Measurements from ENCODE around the gene HOXB7.

HOXB7 gene

GRCh38 chr17:48565925-48566710 is 44.7 kb downstream of the HOXB7 start:
- DNase-seq (ENCODE audit: low spot score): no peak

- DNase-seq (ENCODE audit: low spot score): no peak
Observed at GRCh38 chr17:48565022-48565554, 45.7 kb downstream of the HOXB7 start.

- no peak for DNase-seq (ENCODE audit: low spot score)
Observed at GRCh38 chr17:48564188-48565021, 46.4 kb downstream of the HOXB7 start.

GRCh38 chr17:48563867-48564187 is 47.0 kb downstream of the HOXB7 start:
- DNase-seq (ENCODE audit: low spot score): no peak

GRCh38 chr17:48563385-48563838 is 47.4 kb downstream of the HOXB7 start:
- no peak for DNase-seq (ENCODE audit: low spot score)

- no peak for DNase-seq (ENCODE audit: low spot score)
Observed at GRCh38 chr17:48562934-48563333, 47.9 kb downstream of the HOXB7 start.

GRCh38 chr17:48561884-48562810 is 48.7 kb downstream of the HOXB7 start:
- DNase-seq (ENCODE audit: low spot score): no peak

GRCh38 chr17:48559840-48560817 is 50.7 kb downstream of the HOXB7 start:
- DNase-seq (ENCODE audit: low spot score): no peak

- no peak for DNase-seq (ENCODE audit: low spot score)
Observed at GRCh38 chr17:48559122-48559839, 51.5 kb downstream of the HOXB7 start.

- no peak for DNase-seq (ENCODE audit: low spot score)
Observed at GRCh38 chr17:48558831-48559121, 52.0 kb downstream of the HOXB7 start.

- DNase-seq (ENCODE audit: low spot score): no peak
Observed at GRCh38 chr17:48558057-48558830, 52.6 kb downstream of the HOXB7 start.
